IMR-90 (cell line): ENCODE results near the gene C6. TPM values are rescaled to one million over a fixed set of nuclear protein-coding genes. Genes with fewer than 3 reads are reported as not detected.

Source experiments
- ATAC-seq: fragments of 200-7000 bp; cut with Tn5 transposase; 2 replicates; pipeline ENCODE4 v1.9.1; 2020; ENCODE audit warnings: low read depth, mild to moderate bottlenecking, moderate library complexity
- BruUV-seq: library from RNA; stranded (reverse); fragments of 400-500 nt; replicated peaks from 2 replicates; lab custom pipeline; 2021; lab: Mats Ljungman, UMichigan
- CTCF ChIA-PET: fragments of 300-600 bp; formaldehyde crosslinking; extraction: SDS; loops from one replicate; lab custom pipeline; 2021; ENCODE audit warnings: antibody characterized with exemption; lab: Yijun Ruan, JAX
- POLR2A ChIA-PET: fragments of 300-600 bp; sonication (Branson Sonifier 250); formaldehyde crosslinking; loops from one replicate; lab custom pipeline; 2022; ENCODE audit warnings: antibody characterized with exemption; ENCODE audit not compliant: unreplicated experiment; lab: Charles Lee
- DNase-seq: peaks from one replicate; pipeline ENCODE4 v3.0.0; 2013
- H2AFZ ChIP-seq: replicated peaks from 2 replicates; pipeline ENCODE3; 2013; ENCODE audit warnings: low read length, mild to moderate bottlenecking; ENCODE audit not compliant: poor library complexity
- H2AK5ac ChIP-seq: 2 replicates; pipeline ENCODE4 v1.6.1; 2013; ENCODE audit warnings: low read depth, low read length, inconsistent platforms
- H2AK9ac ChIP-seq: replicated peaks from 2 replicates; pipeline ENCODE3; 2013; ENCODE audit warnings: mild to moderate bottlenecking, low read depth, low read length, moderate library complexity; ENCODE audit not compliant: poor library complexity
- H2BK120ac ChIP-seq: 2 replicates; pipeline ENCODE4 v1.6.1; 2013; ENCODE audit warnings: low read depth, low read length, inconsistent platforms
- H2BK15ac ChIP-seq: 3 replicates; pipeline ENCODE4 v1.6.1; 2013; ENCODE audit warnings: low read depth, low read length, inconsistent platforms
- H2BK20ac ChIP-seq: 2 replicates; pipeline ENCODE4 v1.6.1; 2013; ENCODE audit warnings: low read depth, mild to moderate bottlenecking, inconsistent platforms, low read length, moderate library complexity
- H2BK5ac ChIP-seq: 2 replicates; pipeline ENCODE4 v1.6.1; 2013; ENCODE audit warnings: mild to moderate bottlenecking, low read depth, low read length, inconsistent platforms; ENCODE audit not compliant: poor library complexity, severe bottlenecking
- H3K14ac ChIP-seq: replicated peaks from 2 replicates; pipeline ENCODE4 v1.6.1; 2013; ENCODE audit warnings: low read depth, low read length, inconsistent platforms
- H3K18ac ChIP-seq: 2 replicates; pipeline ENCODE4 v1.6.1; 2013; ENCODE audit warnings: low read depth, low read length, control low read depth
- H3K23ac ChIP-seq: 2 replicates; pipeline ENCODE4 v1.6.1; 2013; ENCODE audit warnings: low read depth, low read length, inconsistent platforms
- H3K27ac ChIP-seq: 2 replicates; pipeline ENCODE4 v1.5.1; 2013; ENCODE audit warnings: mild to moderate bottlenecking, control low read depth, low read length; ENCODE audit not compliant: insufficient read depth
- H3K27me3 ChIP-seq: 2 replicates; pipeline ENCODE4 v1.6.1; 2013; ENCODE audit warnings: low read length; ENCODE audit not compliant: control insufficient read depth, insufficient read depth
- H3K36me3 ChIP-seq: 2 replicates; pipeline ENCODE4 v1.6.1; 2013; ENCODE audit warnings: low read length, mixed read lengths; ENCODE audit not compliant: control insufficient read depth, insufficient read depth
- H3K4ac ChIP-seq: 2 replicates; pipeline ENCODE4 v1.6.1; 2013; ENCODE audit warnings: low read depth, low read length, inconsistent platforms
- H3K4me1 ChIP-seq: 2 replicates; pipeline ENCODE4 v1.6.1; 2013; ENCODE audit warnings: low read length, mixed read lengths; ENCODE audit not compliant: control insufficient read depth, insufficient read depth
- H3K4me2 ChIP-seq: 2 replicates; pipeline ENCODE4 v1.6.1; 2013; ENCODE audit warnings: low read depth, mild to moderate bottlenecking, control low read depth, low read length, moderate library complexity
- H3K4me3 ChIP-seq: 2 replicates; pipeline ENCODE4 v1.5.1; 2013; ENCODE audit warnings: low read depth, mild to moderate bottlenecking, control low read depth, low read length, moderate library complexity; ENCODE audit not compliant: insufficient read depth
- H3K56ac ChIP-seq: 2 replicates; pipeline ENCODE4 v1.6.1; 2013; ENCODE audit warnings: low read length, inconsistent platforms; ENCODE audit not compliant: insufficient read depth; ENCODE audit errors: extremely low read depth
- H3K79me1 ChIP-seq, 2 experiments: 2 replicates each; pipeline ENCODE4 v1.6.1; 2013; ENCODE audit warnings: low read length in 2 of 2, inconsistent platforms in 1 of 2, low read depth in 1 of 2
- H3K9ac ChIP-seq: 2 replicates; pipeline ENCODE4 v1.6.1; 2013; ENCODE audit warnings: low read depth, low read length, control low read depth
- H3K9me1 ChIP-seq: 2 replicates; pipeline ENCODE4 v1.6.1; 2013; ENCODE audit warnings: low read length, inconsistent platforms; ENCODE audit not compliant: insufficient read depth
- H3K9me3 ChIP-seq: 2 replicates; pipeline ENCODE4 v1.6.1; 2013; ENCODE audit warnings: low read length; ENCODE audit not compliant: control insufficient read depth, insufficient read depth
- H4K20me1 ChIP-seq: 2 replicates; pipeline ENCODE4 v1.6.1; 2013; ENCODE audit warnings: low read length, inconsistent platforms; ENCODE audit not compliant: insufficient read depth
- H4K5ac ChIP-seq: 2 replicates; pipeline ENCODE4 v1.6.1; 2013; ENCODE audit warnings: mild to moderate bottlenecking, low read depth, low read length, control low read depth
- H4K8ac ChIP-seq, 2 experiments: 2 replicates each; pipeline ENCODE4 v1.6.1; 2013; ENCODE audit warnings: low read depth in 2 of 2, low read length in 2 of 2, control low read depth in 1 of 2, inconsistent platforms in 1 of 2
- H4K91ac ChIP-seq: 2 replicates; pipeline ENCODE4 v1.6.1; 2013; ENCODE audit warnings: low read depth, low read length, inconsistent platforms; ENCODE audit not compliant: insufficient read depth
- CHD1 ChIP-seq: IDR thresholded peaks from 2 replicates; pipeline ENCODE4 v1.6.1; 2012; ENCODE audit warnings: low read depth, low read length, improper control_type of control experiment
- FOS ChIP-seq: fragments of 150-350 bp; IDR thresholded peaks from 2 replicates; pipeline ENCODE4 v1.6.1; 2016; ENCODE audit warnings: low read depth, low read length
- WGBS, 2 experiments: methylation state at CpG; one replicate each; pipeline versions ENCODE4 v1.1.5 to v1.1.7; 2013; ENCODE audit warnings: missing lambda C conversion rate in 2 of 2; ENCODE audit not compliant: insufficient read length in 1 of 2; ENCODE audit errors: extremely low coverage in 2 of 2; 5-methylcytosine and 5-hydroxymethylcytosine counted together
- dilution Hi-C: fragments of 300-500 bp; cut with HindIII; formaldehyde crosslinking; loops from one replicate; pipeline ENCODE4 v1.14.3; 2018; ENCODE audit warnings: low sequenced_read_pairs; ENCODE audit not compliant: unreplicated experiment
- in situ Hi-C: fragments of 300-500 bp; cut with MboI; formaldehyde crosslinking; loops from 3 replicates; pipeline ENCODE4 v1.14.3; 2019; ENCODE audit warnings: low sequenced_read_pairs, inconsistent platforms, mixed read lengths
- intact Hi-C: fragments of 100-400 bp; cut with micrococcal nuclease; formaldehyde crosslinking; loops from 2 replicates; pipeline ENCODE4 v1.10.0; 2022
- polyA plus RNA-seq, 3 experiments: library from polyadenylated mRNA; depleted of rRNA; stranded (reverse); fragments of >200 nt; gene quantifications; 2 replicates each; pipeline ENCODE4 v1.2.3, GENCODE V29; 2012; ENCODE audit warnings: low replicate concordance in 1 of 3
- total RNA-seq: library from RNA; depleted of rRNA; stranded (reverse); fragments of >200 nt; gene quantifications from 2 replicates; pipeline ENCODE4 v1.2.3, GENCODE V29; 2012

C6 gene
- total and polyA plus RNA-seq, 2 of the 4 experiments (the other 2 are of a cell fraction) = 0.05 to 0.18 TPM

- Histone ChIP-seq H2AK5ac (peak overlapping the region; percentile 18; the same call in 1 of the 2 replicates), H3K4me2 (peak overlapping the region; percentile 16; the same call in 1 of the 2 replicates), H3K4ac (peak overlapping the region; percentile 89), H4K5ac (peak overlapping the region; percentile 98), H4K20me1 (no peaks in the 10 kb centered on the region), H2BK20ac (peak overlapping the region; percentile 97), H3K18ac (peak overlapping the region; percentile 94), H3K27me3 (no peaks in the 10 kb centered on the region), H2BK120ac (peak overlapping the region; percentile 91), H3K36me3 (no peaks in the 10 kb centered on the region), H3K4me3 (no peak overlapping the region), H3K9ac (peak overlapping the region; percentile 35; the same call in 1 of the 2 replicates), H3K4me1 (peaks cover 26% of the 10 kb centered on the region), H3K79me1 (peaks cover 0 to 6% of the 10 kb centered on the region in 2 experiments; a peak in 1 of 4 replicates), H3K23ac (peak overlapping the region; percentile 44; the same call in 1 of the 2 replicates), H3K56ac (peak overlapping the region; percentile 93), H2AK9ac (peak overlapping the region; percentile 50), H4K8ac (peak overlapping the region; percentile 76 to 86; a peak in 3 of 4 replicates), H3K14ac (peak overlapping the region; percentile 55), H4K91ac (peak overlapping the region; percentile 98), H2AFZ (peak overlapping the region; percentile 64), H2BK5ac (peak overlapping the region; percentile 98), H2BK15ac (peak overlapping the region; percentile 67; the same call in 2 of the 3 replicates), H3K9me3 (no peaks in the 10 kb centered on the region), H3K9me1 (peaks cover 11% of the 10 kb centered on the region), H3K27ac (peak overlapping the region; percentile 97)
- intact Hi-C loops (loop anchor here (2.0 kb wide), 2 partner anchors 46 to 124 kb away; no protein-coding TSS in a partner anchor), dilution Hi-C loops (no loop called here), in situ Hi-C loops (no loop called here)
- peak; percentile 94 for DNase-seq
- CTCF ChIA-PET = interaction anchor here (0.6 to 1.5 kb wide), 2 partner anchors 59 to 211 kb away, joined by 5 read pairs; no protein-coding TSS in a partner anchor
- no CpG with 5 or more reads among the region's 2 CpGs for WGBS, 2 experiments
- POLR2A ChIA-PET = interaction anchor here (0.7 kb wide), 1 partner anchor 78 kb away, joined by 3 read pairs; no protein-coding TSS in a partner anchor
- ATAC-seq = peak; percentile 75
- TF ChIP-seq CHD1 (no peak), FOS (peak; percentile 49; the same call in 1 of the 2 replicates)
- no TSS peak for BruUV-seq
Observed at GRCh38 chr5:41115281-41115680, 98.1 kb downstream of the C6 start.
